ENCODE data around the gene UGCG.

UGCG gene

DNA sequence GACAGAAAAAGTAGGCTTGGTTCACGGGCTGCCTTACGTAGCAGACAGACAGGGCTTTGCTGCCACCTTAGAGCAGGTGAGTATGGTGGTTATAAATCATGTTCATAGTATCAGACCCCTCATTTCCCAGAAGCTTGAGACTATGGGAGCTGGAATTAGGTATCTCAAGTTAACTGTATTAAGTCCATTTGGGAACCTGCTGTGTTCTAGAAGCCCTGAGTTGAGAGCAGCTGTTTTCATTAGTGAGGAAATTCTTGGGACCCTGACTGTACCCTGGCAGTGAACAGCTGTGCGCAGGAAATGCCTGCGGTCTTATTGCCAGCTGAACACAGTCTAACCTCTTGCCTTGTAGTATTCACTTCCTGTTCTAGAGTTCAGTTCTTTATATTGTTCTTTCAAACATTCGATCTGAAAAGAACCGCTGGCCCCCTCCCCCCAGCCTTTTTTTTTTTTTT, 29.8 kb downstream of the UGCG start:
- ChIA-PET POLR2A (interaction anchor here (0.7 to 1.1 kb wide), 2 partner anchors 107 to 148 kb away, joined by 3 to 4 read pairs; no protein-coding TSS in a partner anchor), CTCF (interaction anchor here (1.5 kb wide), 1 partner anchor 23 kb away, joined by 3 read pairs; no protein-coding TSS in a partner anchor)
- TF ChIP-seq, protein P1, sequence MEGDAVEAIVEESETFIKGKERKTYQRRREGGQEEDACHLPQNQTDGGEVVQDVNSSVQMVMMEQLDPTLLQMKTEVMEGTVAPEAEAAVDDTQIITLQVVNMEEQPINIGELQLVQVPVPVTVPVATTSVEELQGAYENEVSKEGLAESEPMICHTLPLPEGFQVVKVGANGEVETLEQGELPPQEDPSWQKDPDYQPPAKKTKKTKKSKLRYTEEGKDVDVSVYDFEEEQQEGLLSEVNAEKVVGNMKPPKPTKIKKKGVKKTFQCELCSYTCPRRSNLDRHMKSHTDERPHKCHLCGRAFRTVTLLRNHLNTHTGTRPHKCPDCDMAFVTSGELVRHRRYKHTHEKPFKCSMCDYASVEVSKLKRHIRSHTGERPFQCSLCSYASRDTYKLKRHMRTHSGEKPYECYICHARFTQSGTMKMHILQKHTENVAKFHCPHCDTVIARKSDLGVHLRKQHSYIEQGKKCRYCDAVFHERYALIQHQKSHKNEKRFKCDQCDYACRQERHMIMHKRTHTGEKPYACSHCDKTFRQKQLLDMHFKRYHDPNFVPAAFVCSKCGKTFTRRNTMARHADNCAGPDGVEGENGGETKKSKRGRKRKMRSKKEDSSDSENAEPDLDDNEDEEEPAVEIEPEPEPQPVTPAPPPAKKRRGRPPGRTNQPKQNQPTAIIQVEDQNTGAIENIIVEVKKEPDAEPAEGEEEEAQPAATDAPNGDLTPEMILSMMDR (IDR thresholded peaks at IDR 0.05; ENCODE audit: insufficient read depth, low read length, missing control alignments): no peak
- no peak overlapping the region for H3K4me3 ChIP-seq (ENCODE audit: low read depth, low read length)
- peak; percentile 50 for DNase-seq (ENCODE audit: low read depth, low spot score)

DNA sequence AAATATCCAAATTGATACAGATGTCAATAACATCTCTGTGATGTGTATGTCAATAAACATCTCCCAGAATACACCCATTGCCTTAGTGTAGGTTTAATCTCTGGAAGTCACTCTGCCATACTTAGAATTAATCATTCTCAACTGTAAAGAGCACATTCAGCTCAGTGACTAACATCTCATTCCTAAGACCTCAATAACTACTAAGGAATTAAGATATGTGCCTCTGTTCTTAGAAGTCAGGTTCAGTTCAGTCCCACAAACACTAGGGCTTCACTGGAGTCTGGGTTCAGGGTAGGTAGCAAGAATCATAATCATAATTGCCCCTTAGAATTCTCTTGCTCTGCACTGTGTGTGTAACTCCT, 31.7 kb downstream of the UGCG start:
- H3K4me3 ChIP-seq (ENCODE audit: low read depth, low read length): no peak overlapping the region
- TF ChIP-seq, protein P1 (IDR thresholded peaks at IDR 0.05; ENCODE audit: insufficient read depth, low read length, missing control alignments): no peak
- POLR2A ChIA-PET: interaction anchor here (1.4 kb wide), 1 partner anchor 146 kb away, joined by 3 read pairs; no protein-coding TSS in a partner anchor
- DNase-seq (ENCODE audit: low read depth, low spot score): no peak
- CTCF ChIA-PET: interaction anchor here (0.7 to 1.5 kb wide), 3 partner anchors 14 to 147 kb away, joined by 3 to 4 read pairs (median 3); no protein-coding TSS in a partner anchor

DNA sequence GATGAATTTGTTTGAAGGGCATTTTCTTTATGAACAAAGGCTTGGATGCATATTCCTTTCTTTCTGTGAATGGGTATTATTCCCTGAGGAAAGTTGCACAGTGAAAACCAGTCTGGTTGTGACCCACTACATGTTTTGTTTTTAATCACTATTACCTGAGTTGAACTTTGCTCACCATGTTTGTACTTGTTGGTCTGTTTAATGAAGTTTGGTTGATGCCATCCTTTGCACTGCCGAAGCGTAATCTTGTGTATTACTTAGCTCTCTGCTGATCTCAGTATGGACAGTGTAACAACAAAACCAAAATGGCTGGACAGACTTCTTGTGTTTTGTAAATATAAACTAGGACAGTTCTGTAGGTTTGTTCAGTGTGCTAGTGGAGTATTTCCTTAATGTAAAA, 38.1 kb downstream of the UGCG start:
- TF ChIP-seq, protein P1 (IDR thresholded peaks at IDR 0.05; ENCODE audit: insufficient read depth, low read length, missing control alignments): no peak
- no peak for DNase-seq (ENCODE audit: low read depth, low spot score)
- CTCF ChIA-PET: interaction anchor here (1.0 to 2.4 kb wide), 3 partner anchors 11 to 140 kb away, joined by 3 to 10 read pairs (median 4); no protein-coding TSS in a partner anchor
- POLR2A ChIA-PET: no interaction called here
- no peak overlapping the region for H3K4me3 ChIP-seq (ENCODE audit: low read depth, low read length)

DNA sequence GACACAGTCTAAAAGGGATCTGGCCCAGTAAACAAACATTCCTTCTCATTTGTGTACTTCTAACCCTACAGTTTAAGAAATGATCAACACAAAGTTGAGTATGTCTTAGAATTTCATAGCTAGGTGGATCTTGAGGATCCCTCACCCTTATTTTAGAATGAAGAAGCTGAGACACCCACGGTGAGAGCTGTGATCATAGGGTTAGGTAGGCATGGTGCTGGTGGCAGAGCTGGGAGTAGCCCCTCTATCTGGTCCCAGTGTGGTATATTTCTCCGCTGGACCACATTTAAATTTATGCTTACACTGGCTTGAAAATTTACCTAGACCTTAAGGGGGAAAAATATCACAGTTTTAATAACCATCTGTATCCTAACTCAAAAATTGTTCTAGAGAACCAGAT, 39.8 kb downstream of the UGCG start:
- CTCF ChIA-PET: interaction anchor here (1.0 to 2.6 kb wide), 4 partner anchors 14 to 177 kb away, joined by 3 to 11 read pairs (median 4); no protein-coding TSS in a partner anchor
- TF ChIP-seq, protein P1 (IDR thresholded peaks at IDR 0.05; ENCODE audit: insufficient read depth, low read length, missing control alignments): no peak
- no peak overlapping the region for H3K4me3 ChIP-seq (ENCODE audit: low read depth, low read length)
- POLR2A ChIA-PET: interaction anchor here (1.9 kb wide), 1 partner anchor 76 kb away, joined by 4 read pairs; no protein-coding TSS in a partner anchor
- DNase-seq (ENCODE audit: low read depth, low spot score): no peak

DNA sequence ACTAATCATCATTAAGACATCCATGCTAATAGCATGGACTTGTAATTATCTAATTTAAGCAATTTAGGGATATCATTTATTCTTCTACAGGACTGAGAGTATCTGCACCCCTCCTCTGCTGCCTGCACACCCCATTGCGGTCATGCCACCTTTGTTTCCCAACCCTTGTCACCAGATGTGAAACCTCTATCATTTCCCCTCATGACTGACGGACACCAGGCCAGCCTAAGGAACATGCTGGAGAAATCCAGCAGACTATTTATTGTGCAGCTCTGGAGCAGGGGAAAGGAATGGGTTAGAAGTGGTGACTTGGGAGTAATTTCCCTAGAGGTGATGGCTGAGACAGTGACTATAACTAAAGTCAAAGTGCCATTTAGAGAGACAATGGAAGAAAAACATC, 40.7 kb downstream of the UGCG start:
- no peak for DNase-seq (ENCODE audit: low read depth, low spot score)
- ChIA-PET POLR2A (interaction anchor here (1.9 kb wide), 1 partner anchor 75 kb away, joined by 4 read pairs; no protein-coding TSS in a partner anchor), CTCF (interaction anchor here (1.1 to 2.6 kb wide), 2 partner anchors 128 to 138 kb away, joined by 3 to 11 read pairs; no protein-coding TSS in a partner anchor)
- TF ChIP-seq, protein P1 (IDR thresholded peaks at IDR 0.05; ENCODE audit: insufficient read depth, low read length, missing control alignments): no peak
- H3K4me3 ChIP-seq (ENCODE audit: low read depth, low read length): no peak overlapping the region

DNA sequence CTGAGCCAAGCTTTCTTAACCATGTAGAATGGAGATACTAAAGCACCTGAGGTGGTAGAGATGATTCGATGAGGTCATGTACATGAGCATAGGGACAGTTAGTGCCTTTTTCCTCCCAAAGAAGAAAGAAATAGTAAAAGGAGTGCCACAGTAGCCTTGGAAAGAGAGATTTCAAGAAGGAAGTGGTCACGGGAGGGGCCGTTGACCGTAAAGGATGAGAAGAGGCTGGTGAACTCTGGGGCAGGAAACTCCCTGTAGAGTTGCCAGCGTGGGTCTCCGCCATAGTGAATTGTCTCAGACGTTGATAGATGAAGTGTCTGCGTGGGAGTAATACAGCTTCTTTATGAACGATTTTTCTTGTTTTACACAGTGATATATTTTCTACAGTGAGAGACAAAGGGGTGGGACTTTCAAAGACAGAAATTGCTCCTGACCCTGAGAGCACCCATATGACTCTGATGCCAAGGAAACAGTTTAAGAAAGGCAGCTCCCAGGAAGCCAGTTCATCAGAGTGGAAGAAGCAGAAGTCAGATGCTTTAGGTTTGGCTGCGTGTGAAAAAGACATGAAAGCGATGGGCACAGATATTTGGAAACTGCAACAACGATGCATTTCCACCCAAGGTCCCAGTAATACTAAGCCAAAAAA, 41.3 kb downstream of the UGCG start:
- no peak overlapping the region for H3K4me3 ChIP-seq (ENCODE audit: low read depth, low read length)
- POLR2A ChIA-PET: interaction anchor here (1.9 kb wide), 1 partner anchor 74 kb away, joined by 4 read pairs; no protein-coding TSS in a partner anchor
- CTCF ChIA-PET: interaction anchor here (1.1 to 2.6 kb wide), 2 partner anchors 128 to 137 kb away, joined by 3 to 11 read pairs; no protein-coding TSS in a partner anchor
- no peak for DNase-seq (ENCODE audit: low read depth, low spot score)
- TF ChIP-seq, protein P1 (IDR thresholded peaks at IDR 0.05; ENCODE audit: insufficient read depth, low read length, missing control alignments): no peak
